ENCODE data around the gene PYM1.
"Not testable (repeated sequence)": the region's sequence is repeated elsewhere in the genome, so short reads cannot be mapped to it uniquely, and the experiment has no call there.

PYM1 gene

DNA sequence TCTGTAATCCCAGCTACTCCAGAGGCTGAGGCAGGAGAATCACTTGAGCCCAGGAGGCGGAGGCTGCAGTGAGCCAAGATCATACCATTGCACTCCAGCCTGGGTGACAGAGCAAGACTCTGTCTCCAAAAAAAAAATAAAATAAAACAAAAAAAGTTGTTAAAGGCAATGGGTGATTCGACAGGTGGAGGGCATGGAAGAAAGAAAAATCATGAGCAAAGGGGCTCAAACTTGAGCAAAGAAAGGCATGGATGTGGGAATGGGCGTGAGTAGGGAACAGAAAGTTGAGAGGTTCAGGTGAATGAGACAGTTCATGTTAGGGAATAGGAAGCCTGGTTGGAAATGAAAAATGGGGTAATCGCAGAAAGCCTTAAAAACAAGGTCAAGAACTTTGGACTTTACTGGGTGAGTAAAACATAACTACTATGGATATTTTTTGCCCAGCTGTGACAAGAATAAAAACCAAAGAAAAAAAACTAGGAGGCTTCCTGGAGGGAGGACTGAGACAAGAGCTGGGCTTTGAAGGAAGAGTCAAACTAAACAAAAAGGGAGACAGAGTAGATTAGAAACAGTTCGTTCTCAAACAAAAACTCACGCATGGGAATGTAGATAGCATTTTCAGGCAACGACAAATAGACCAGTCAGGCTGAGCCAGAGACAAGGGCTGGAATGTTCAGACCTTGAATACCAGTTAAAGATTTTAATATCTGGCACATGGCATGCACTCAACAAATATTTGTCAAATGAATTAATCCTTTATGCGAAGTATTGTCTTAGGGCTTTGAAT, 18.8 kb downstream of the PYM1 start:
- DNase-seq (ENCODE audit: low spot score): no peak

GRCh38 chr12:55906056-55906455, 21.6 kb downstream of the PYM1 start:
- DNase-seq (ENCODE audit: low spot score): no peak

GRCh38 chr12:55901881-55902490, 25.7 kb downstream of the PYM1 start:
- DNase-seq (ENCODE audit: low spot score): no peak

- no peak for DNase-seq (ENCODE audit: low spot score)
Measured at GRCh38 chr12:55899082-55899481, 28.6 kb downstream of the PYM1 start.

- no peak for DNase-seq (ENCODE audit: low spot score)
Measured at GRCh38 chr12:55893723-55894122, 34.0 kb downstream of the PYM1 start.

DNA sequence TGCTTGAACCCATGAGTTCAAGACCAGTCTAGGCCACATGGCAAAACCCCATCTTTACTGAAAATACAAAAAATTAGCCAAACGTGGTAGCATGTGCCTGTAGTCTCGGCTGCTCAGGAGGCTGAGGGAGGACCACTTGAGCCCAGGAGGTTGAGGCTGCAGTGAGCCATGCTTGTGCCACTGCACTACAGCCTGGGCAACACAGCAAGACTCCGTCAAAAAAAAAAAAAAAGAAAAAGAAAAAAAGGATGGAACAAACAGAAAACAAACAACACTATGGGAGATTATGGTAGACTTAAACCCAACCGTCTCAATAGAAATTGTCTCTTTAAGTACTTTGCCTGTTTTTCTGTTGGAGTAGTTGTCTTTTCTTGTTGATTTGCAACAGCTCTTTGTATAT, 36.4 kb downstream of the PYM1 start:
- DNase-seq (ENCODE audit: low spot score): no peak

GRCh38 chr12:55885113-55885512, 42.6 kb downstream of the PYM1 start:
- DNase-seq (ENCODE audit: low spot score): no peak

DNA sequence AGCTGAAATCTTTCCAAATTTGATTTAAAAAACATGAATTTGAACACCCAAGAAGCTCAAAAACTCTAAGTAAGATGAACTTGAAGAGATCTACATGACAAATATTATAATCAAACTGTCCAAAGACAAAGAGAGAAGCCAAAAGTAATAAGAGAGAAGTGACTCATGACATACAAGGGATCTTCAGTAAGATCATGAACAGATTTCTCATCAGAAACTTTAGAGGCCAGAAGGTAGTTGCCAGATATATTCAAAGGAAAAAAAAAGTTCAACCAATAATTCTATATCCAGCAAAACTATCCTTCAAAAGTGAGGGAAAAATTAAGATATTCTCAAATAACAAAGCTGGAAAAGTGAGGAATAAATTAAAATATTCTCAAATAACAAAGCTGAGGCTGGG, 49.9 kb downstream of the PYM1 start:
- DNase-seq (ENCODE audit: low spot score): no peak

GRCh38 chr12:55875704-55876467, 51.8 kb downstream of the PYM1 start:
- DNase-seq (ENCODE audit: low spot score): no peak

- no peak for DNase-seq (ENCODE audit: low spot score)
Measured at GRCh38 chr12:55874443-55874842, 53.3 kb downstream of the PYM1 start.

- DNase-seq (ENCODE audit: low spot score): not testable (repeated sequence)
Measured at GRCh38 chr12:55866454-55867004, 61.2 kb downstream of the PYM1 start.

GRCh38 chr12:55865327-55865726, 62.4 kb downstream of the PYM1 start:
- no peak for DNase-seq (ENCODE audit: low spot score)

GRCh38 chr12:55862931-55863330, 64.8 kb downstream of the PYM1 start:
- DNase-seq (ENCODE audit: low spot score): not testable (repeated sequence)

DNA sequence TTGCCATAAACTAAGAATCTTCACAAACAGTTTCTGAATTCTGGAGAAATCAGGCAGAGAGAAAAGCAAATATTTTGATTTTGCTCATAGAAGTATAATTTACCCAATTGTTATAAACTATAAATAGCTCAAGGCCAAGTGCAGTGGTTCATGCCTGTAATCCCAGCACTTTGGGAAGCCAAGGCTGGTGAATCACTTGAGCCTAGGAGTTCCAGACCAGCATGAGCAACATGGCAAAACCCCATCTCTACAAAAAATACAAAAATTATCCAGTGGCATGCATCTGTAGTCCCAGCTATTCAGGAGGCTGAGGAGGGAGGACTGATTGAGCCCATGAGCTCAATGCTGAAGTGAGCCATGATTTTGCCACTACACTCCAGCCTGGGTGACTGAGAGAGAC, 65.4 kb downstream of the PYM1 start:
- DNase-seq (ENCODE audit: low spot score): no peak

- DNase-seq (ENCODE audit: low spot score): no peak
Measured at GRCh38 chr12:55861871-55862270, 65.8 kb downstream of the PYM1 start.

DNA sequence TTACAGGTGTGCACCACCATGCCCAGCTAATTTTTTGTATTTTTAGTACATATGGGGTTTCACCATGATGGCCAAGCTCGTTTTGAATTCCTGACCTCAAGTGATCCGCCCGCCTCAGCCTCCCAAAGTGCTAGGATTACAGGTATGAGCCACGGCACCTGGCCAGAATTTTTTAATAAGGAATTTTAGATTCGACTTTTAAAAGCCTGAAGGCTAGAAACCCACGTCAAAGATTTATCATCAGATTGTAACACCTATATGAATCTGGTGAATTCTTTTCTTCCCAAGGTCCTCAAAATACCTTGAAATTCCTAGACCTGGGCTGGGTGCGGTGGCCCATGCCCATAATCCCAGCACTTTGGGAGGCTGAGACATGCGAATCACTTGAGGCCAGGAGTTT, 66.3 kb downstream of the PYM1 start:
- no peak for DNase-seq (ENCODE audit: low spot score)

DNA sequence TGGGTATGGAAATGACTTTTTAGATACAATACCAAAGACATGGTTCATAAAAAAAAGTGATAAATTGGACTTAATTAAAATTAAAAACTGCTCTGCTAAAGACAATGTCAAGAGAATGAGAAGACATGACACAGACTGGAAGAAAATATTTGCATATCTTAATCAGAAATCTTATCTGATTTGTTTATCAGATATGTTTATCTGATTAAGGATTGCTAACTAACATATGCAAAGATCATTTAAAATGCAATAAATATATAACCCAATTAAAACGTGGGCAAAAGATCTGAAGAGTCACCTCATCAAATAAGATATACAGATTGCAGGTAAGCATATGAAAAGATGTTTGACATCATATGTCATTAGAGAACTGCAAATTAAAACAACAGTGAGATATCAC, 75.0 kb downstream of the PYM1 start:
- DNase-seq (ENCODE audit: low spot score): no peak
